Gastroesophageal sphincter (tissue), 3 donors: ENCODE measurements around the gene CEP83.

Experiments used
- POLR2A ChIP-seq, 2 donors: fragments of 450-650 bp; IDR thresholded peaks; one replicate each; pipeline ENCODE4 v1.6.1; 2017; ENCODE audit warnings: antibody characterized with exemption in 2 of 2, mild to moderate bottlenecking in 2 of 2, moderate library complexity in 1 of 2
- POLR2AphosphoS5 ChIP-seq: sonication (generic); formaldehyde crosslinking; IDR thresholded peaks from one replicate; pipeline ENCODE4 v1.6.1; 2017; ENCODE audit warnings: antibody characterized with exemption
- TF ChIP-seq, protein P1 (sequence below), 4 experiments: fragments of 200-600 bp in 2 of 4; fragments of 450-650 bp in 2 of 4; sonication (generic) in 1 of 4; IDR thresholded peaks; one replicate each; pipeline ENCODE4 v1.5.1; 2017 to 2019; ENCODE audit warnings: antibody characterized with exemption in 4 of 4, mild to moderate bottlenecking in 2 of 4, moderate library complexity in 2 of 4

GRCh38 chr12:94503619-94504018, 44.0 kb upstream of the CEP83 start:
- TF ChIP-seq POLR2A (IDR thresholded peaks at IDR 0.05): no peak
- TF ChIP-seq, protein P1, sequence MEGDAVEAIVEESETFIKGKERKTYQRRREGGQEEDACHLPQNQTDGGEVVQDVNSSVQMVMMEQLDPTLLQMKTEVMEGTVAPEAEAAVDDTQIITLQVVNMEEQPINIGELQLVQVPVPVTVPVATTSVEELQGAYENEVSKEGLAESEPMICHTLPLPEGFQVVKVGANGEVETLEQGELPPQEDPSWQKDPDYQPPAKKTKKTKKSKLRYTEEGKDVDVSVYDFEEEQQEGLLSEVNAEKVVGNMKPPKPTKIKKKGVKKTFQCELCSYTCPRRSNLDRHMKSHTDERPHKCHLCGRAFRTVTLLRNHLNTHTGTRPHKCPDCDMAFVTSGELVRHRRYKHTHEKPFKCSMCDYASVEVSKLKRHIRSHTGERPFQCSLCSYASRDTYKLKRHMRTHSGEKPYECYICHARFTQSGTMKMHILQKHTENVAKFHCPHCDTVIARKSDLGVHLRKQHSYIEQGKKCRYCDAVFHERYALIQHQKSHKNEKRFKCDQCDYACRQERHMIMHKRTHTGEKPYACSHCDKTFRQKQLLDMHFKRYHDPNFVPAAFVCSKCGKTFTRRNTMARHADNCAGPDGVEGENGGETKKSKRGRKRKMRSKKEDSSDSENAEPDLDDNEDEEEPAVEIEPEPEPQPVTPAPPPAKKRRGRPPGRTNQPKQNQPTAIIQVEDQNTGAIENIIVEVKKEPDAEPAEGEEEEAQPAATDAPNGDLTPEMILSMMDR (IDR thresholded peaks at IDR 0.05): no peak
- TF ChIP-seq POLR2AphosphoS5: no peak
